ENCODE results near the gene RAB1A. TPM values are rescaled to one million over a fixed set of nuclear protein-coding genes. Genes with fewer than 3 reads are reported as not detected.

RAB1A gene
- total and polyA plus RNA-seq, 10 of the 15 experiments (the other 5 are each of a cell fraction or from before 2014, with no cell fraction given) = 48.9 to 171 (median 83.4) TPM

DNA sequence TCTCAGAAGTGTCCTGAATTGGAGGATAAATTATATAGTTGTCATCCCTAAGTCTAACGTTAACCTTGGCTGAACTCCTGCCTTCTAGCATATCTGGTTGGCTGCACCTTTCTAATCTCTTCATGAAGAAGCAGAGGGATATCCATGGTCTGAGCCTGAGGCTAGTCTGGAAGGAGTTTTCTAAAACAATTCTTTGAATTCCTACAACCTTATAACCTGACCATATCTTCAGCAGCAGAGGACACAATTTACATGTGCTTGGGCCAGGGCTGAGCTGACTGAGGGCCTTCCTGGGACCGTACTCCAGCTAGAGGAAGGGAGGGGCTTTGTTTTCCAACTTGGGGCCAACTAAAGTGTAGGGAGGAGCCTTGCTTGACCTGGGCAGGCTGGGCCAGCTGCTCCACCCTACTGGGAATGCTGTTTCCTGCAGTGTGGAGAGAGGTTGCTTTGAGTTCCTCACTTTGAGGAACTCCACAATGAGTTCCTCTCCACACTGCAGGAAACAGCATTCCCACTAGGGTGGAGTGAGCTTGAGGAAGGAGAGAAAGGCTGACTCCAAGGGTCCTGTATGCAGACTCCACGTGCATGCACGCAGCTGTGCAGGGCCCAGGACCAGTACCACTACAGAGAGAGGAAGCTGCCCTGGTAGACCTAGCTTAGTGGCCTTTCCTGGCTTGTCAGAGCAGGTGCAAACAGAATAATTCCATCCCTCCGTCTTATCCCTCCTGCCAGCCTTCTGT lies 54.1 kb downstream of the RAB1A start (continued):
- TF ChIP-seq CTCF (IDR thresholded peaks at IDR 0.05 in 2 of 3, conservative IDR thresholded peaks at IDR 0.05 in 1 of 3; ENCODE audit: control insufficient read depth in 2 of 3, extremely low read depth in 1 of 3, insufficient read depth in 1 of 3, low read depth in 3 of 3, low read length in 3 of 3) = no peak
- no peak for TF ChIP-seq SMC3 (IDR thresholded peaks at IDR 0.05; ENCODE audit: borderline replicate concordance, low read length)
- no peak for TF ChIP-seq ZNF217 (IDR thresholded peaks at IDR 0.05)
- no peak for TF ChIP-seq RFX5 (IDR thresholded peaks at IDR 0.05; ENCODE audit: low read depth, low read length)
- TF ChIP-seq POLR2AphosphoS5 (IDR thresholded peaks at IDR 0.05; ENCODE audit: low read length) = no peak
- TF ChIP-seq HDAC2 (IDR thresholded peaks at IDR 0.05) = no peak
- no peak for TF ChIP-seq ZBTB11 (CRISPR knock-in tag; IDR thresholded peaks at IDR 0.05)
- no peak for TF ChIP-seq MTA3 (IDR thresholded peaks at IDR 0.05; ENCODE audit: borderline replicate concordance, low read length)
- TF ChIP-seq ZNF622 (IDR thresholded peaks at IDR 0.05) = no peak
- no peak for TF ChIP-seq EP300 (IDR thresholded peaks at IDR 0.05; ENCODE audit: borderline replicate concordance in 1 of 2, control insufficient read depth in 1 of 2, low read depth in 2 of 2, low read length in 2 of 2)
- TF ChIP-seq CREM (IDR thresholded peaks at IDR 0.05; ENCODE audit: low read depth) = no peak
- TF ChIP-seq NFXL1 (IDR thresholded peaks at IDR 0.05; ENCODE audit: borderline replicate concordance) = no peak
- TF ChIP-seq NRF1 (conservative IDR thresholded peaks at IDR 0.05; ENCODE audit: low read depth, low read length) = no peak

All from GM12878 (cell line).